Cardiac septum (tissue), 1 donor: ENCODE data around the gene LRRC8D. TPM values are rescaled to one million over a fixed set of nuclear protein-coding genes. Genes with fewer than 3 reads are reported as not detected.
"Not testable (repeated sequence)": the region's sequence is repeated elsewhere in the genome, so short reads cannot be mapped to it uniquely, and the experiment has no call there.

ENCODE experiments used
- DNase-seq: peaks from one replicate; pipeline ENCODE4 v3.0.0-alpha.2; 2020; ENCODE audit warnings: low spot score
- intact Hi-C: fragments of 100-400 bp; cut with DNase I; formaldehyde crosslinking; loops from one replicate; pipeline ENCODE4 v1.14.0; 2022
- long read RNA-seq: library from polyadenylated mRNA; unstranded; transcript quantifications from one replicate; pipeline ENCODE4 v2.0.0, GENCODE V29; 2021
- total RNA-seq: library from RNA; stranded (reverse); fragmentation: NEBNext Ultra II Directional; extraction: Animal tissue kit (Norgen Biotek cat#: 25700); gene quantifications from one replicate; pipeline ENCODE4 v1.2.1, GENCODE V29; 2021
- donor health status: DM: no; HTN: no; CAD: no.

The LRRC8D gene
- total RNA-seq, result 3.4 TPM
- long read RNA-seq, partial matches to known transcripts, result 0 of 2 reads
- long read RNA-seq, other reads (novel, unspliced or antisense), result 2 of 2 reads

GRCh38 chr1:89820422-89821321, at the start of gene LRRC8D:
Gene LRRC8D (plus strand): TSS chr1:89821032. CDS start chr1:89933069, 112,037 bp downstream.
- peak; percentile 91 for DNase-seq
- intact Hi-C loops, result loop anchor here (1.0 kb wide), 1 partner anchor 175 kb away; the partner anchor contains the start of gene ZNF326

- intact Hi-C loops, result no loop called here
- DNase-seq, result no peak
Observed at GRCh38 chr1:89771991-89772560, 48.8 kb upstream of the LRRC8D start.

- DNase-seq, intact Hi-C loops: not testable (repeated sequence)
Observed at GRCh38 chr1:89776104-89776503, 44.7 kb upstream of the LRRC8D start.

GRCh38 chr1:89777271-89777670, 43.6 kb upstream of the LRRC8D start:
- intact Hi-C loops, DNase-seq: not testable (repeated sequence)

GRCh38 chr1:89779151-89779940, 41.5 kb upstream of the LRRC8D start:
- DNase-seq, result no peak
- intact Hi-C loops, result no loop called here

GRCh38 chr1:89780721-89781120, 40.1 kb upstream of the LRRC8D start:
- no peak for DNase-seq
- intact Hi-C loops, result no loop called here

GRCh38 chr1:89781494-89782126, 39.2 kb upstream of the LRRC8D start:
- DNase-seq, result no peak
- intact Hi-C loops, result no loop called here

- intact Hi-C loops, result no loop called here
- no peak for DNase-seq
Observed at GRCh38 chr1:89786628-89787214, 34.1 kb upstream of the LRRC8D start.

GRCh38 chr1:89790592-89790991, 30.2 kb upstream of the LRRC8D start:
- intact Hi-C loops, result no loop called here

GRCh38 chr1:89791064-89791726, 29.6 kb upstream of the LRRC8D start:
- intact Hi-C loops, result no loop called here
- no peak for DNase-seq

More at GRCh38 chr1:89790592-89790991, 30.2 kb upstream of the LRRC8D start:
- no peak for DNase-seq

- no peak for DNase-seq
- intact Hi-C loops, result no loop called here
Observed at GRCh38 chr1:89794406-89794805, 26.4 kb upstream of the LRRC8D start.

- DNase-seq, intact Hi-C loops: not testable (repeated sequence)
Observed at GRCh38 chr1:89795571-89795970, 25.3 kb upstream of the LRRC8D start.

GRCh38 chr1:89797876-89798275, 23.0 kb upstream of the LRRC8D start:
- DNase-seq, intact Hi-C loops: not testable (repeated sequence)

GRCh38 chr1:89799495-89799894, 21.3 kb upstream of the LRRC8D start:
- intact Hi-C loops, result no loop called here
- no peak for DNase-seq

GRCh38 chr1:89800022-89800655, 20.7 kb upstream of the LRRC8D start:
- no peak for DNase-seq
- intact Hi-C loops, result no loop called here

GRCh38 chr1:89800718-89801117, 20.1 kb upstream of the LRRC8D start:
- no peak for DNase-seq
- intact Hi-C loops, result no loop called here

GRCh38 chr1:89802051-89802450, 18.8 kb upstream of the LRRC8D start:
- intact Hi-C loops, result no loop called here
- no peak for DNase-seq

- no peak for DNase-seq
- intact Hi-C loops, result no loop called here
Observed at GRCh38 chr1:89802841-89803240, 18.0 kb upstream of the LRRC8D start.
